C1 segment of cervical spinal cord (tissue), 14 donors: Measurements from ENCODE around the gene PROSER2.
"Not testable (repeated sequence)": the region's sequence is repeated elsewhere in the genome, so short reads cannot be mapped to it uniquely, and the experiment has no call there.

Experiments
- DNase-seq, 14 donors: peaks; one replicate each; lab custom pipeline; 2025; lab: John Stamatoyannopoulos, UW

Gene PROSER2

GRCh38 chr10:11885437-11886137 is 62.4 kb downstream of the PROSER2 start:
- no peak for DNase-seq

- DNase-seq = peak in 1 of 14 donors; percentile 62
Measured at GRCh38 chr10:11886138-11886474, 63.0 kb downstream of the PROSER2 start.

DNA sequence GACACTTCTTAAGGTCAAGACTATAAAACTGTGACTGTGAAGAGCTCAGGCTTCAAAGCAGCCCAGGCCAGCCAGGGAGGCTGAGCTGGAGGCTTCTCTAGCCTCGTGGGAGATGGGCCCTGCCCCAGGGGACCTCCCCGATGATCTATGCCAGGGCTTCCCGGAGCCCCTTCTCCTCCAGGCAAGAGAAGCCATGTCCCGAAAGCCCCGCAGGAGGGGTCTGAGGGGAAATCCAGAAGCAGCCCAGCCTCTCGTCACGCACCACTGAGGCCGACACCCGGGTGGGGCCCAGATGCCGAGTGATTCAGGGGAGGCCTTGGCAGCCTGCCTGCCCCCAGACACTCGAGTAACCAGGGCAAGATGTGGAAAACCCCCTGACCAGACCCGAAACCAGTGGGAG is 63.7 kb downstream of the PROSER2 start:
- no peak for DNase-seq

DNA sequence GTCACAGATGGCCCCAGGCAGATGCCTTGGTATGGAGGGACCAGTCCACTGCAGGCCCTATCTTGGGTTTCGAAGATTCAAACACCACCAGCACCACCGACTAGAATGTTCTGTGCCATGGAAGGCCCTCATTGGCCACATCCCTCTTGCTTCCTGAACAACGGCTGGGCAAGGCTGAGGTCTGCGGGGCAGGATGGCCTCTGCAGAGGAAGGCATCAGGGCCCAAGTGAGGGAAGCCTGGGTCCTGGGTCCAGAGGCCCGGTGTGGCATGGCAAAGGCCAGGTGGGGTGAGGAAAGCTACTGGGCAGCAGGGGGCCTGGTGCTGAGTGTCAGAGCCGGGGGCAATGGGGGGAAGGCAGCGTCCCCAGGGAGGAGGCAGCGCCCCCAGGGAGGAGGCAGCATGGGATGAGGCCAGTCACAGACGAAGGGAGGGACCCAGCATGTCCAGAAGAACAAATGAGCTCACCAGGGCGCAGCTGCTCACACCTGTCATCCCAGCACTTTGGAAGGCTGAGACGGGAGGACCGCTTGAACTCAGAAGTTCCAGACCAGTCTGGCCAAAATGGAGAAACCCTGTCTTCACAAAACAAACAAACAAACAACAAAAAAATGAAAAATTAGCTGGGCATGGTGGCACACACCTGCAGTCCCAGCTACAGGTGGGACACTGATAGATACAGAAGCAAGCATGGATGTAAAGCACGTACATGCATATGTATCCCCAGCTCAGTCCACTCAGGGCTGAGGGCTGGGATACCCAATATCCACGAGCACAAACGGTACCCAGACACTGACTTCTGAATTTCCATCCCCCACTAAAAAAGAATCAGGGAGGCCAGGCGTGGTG is 64.4 kb downstream of the PROSER2 start:
- DNase-seq = no peak

DNA sequence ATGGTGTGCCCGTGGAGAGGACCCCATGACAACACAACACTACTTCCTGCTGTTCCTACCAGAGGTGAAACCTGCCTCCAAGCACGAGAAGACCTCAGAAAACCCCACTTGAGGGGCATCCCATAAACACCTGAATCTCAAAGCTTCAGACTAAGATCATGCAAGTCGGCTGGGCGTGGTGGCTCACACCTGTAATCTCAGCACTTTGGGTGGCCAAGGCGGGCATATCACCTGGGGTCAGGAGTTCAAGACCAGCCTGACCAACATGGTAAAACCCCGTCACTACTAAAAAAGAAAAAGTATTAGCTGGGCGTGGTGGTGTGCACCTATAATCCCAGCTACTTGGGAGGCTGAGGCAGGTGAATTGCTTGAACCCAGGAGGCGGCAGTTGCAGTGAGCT is 66.1 kb downstream of the PROSER2 start:
- DNase-seq = not testable (repeated sequence)

DNA sequence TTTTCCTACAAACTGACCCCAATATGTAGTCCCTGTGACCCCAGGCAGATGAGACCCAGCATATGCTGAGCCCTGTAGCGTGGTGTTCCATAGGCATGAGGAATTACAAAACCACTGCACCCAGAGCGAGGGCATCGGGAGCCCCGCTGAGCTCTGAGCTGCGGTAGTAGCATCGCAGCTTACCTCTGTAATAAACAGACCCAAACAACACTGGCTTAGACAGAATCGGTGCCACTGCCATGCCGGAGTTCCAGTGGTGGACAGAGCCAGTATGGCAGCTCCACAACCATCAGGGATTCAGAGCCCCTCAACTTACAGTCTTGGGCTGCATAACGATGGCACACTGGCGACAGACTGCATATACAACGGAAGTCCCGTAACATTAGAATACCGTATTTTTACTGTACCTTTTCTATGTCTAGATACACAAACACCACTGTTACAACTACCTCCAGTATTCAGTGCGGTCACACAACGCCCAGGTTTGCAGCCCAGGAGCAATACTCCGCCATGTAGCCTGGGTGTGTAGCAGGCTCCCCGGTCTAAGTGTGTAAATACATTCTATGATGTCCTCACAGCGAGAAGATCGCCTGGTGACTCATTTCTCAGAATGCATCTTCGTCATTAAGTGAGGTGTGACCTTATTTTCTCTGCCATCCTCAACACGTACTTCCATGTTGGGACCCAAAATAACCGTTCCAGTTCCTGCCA is 68.8 kb downstream of the PROSER2 start:
- no peak for DNase-seq

DNA sequence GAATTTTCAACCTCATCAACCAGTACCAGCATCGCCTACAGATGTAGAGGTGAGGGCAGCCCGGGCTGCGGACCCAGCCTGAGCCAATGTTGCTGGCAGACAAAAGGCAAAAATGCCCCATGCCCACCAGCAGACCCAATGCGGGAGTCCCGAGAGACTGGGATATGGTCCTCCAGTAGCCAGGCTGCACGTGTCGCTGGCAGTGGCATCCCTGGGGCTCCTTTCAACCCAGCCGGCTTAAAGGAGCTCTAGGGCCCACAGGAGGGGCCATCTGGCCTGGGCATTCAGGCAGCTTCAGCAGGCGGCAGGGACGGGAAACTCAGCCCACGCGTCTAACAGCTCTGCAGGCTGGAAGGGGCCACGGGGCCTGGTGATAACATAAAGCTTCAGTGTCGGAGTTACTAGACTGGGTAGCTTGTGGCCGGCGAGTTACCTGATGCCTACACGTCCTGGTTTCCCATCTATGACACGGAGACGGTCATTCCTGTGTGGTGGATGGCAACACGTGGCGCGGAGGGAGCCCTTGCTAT is 70.7 kb downstream of the PROSER2 start:
- DNase-seq = no peak

DNA sequence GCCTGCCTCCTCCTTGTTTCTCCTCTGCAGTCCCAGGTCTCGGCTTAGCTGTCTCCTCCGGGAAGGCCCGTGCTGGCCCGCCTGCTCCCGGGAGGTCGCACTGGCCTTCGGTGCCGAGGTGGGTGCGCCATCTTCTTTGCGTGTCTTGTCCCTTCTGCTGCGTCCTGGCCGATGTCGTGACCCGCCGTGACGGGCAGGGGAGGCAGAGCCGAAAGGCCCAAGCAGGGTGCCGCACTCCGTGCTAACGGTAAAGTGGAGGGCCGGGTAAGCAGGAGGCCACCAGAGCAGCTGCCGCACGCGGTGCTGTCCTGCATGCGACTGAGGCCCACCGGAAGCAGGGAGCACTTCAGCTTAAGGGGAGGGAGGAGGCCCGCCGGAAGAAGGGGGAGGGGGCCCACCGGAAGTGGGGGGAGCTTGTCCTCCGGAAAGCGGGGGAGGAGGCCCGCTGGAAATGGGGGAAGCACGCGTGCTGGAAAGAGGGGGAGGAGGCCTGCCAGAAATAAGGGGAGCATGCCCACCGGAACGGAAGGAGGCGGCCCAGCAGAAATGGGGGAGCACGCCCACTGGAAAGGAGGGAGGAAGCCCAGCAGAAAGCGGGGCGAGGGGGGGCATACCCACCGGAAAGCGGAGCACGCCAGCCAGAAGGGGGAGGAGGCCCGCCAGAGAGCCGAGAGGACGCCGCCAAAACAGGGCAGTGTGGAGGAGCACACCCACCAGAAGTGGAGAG is 71.4 kb downstream of the PROSER2 start:
- no peak for DNase-seq

DNA sequence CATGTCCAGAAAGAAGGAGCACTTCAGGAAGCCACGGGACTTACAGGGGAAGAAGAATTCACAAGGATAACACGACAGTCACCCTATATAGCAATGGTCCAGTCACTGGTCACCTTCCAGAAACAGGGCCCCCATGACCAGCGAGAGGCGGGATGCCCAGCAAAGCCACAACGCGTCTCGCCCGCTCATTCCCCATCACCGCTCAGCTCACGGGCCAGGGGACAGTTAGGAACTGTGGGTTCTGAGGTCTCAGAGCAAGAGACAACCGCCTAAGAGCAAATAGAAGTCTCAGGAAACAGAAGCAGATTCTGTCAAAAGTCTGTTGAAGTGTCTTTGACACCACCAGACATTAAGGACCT is 71.9 kb downstream of the PROSER2 start:
- no peak for DNase-seq

DNA sequence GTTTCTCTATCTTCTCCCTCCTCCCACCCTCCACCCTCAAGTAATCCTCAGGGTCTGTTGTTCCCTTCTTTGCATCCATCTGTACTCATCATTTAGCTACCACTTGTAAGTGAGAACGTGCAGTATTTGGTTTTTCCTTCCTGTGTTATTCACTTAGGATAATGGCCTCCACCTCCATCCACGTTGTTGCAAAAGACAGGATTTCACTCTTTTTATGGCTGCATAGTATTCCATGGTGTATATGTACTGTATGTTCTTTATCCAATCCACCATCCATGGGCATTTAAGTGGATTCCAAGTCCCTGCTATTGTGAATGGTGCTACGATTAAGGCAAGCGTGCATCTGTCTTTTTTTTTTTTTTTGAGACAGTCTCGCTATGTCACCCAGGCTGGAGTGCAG is 72.4 kb downstream of the PROSER2 start:
- DNase-seq = no peak

DNA sequence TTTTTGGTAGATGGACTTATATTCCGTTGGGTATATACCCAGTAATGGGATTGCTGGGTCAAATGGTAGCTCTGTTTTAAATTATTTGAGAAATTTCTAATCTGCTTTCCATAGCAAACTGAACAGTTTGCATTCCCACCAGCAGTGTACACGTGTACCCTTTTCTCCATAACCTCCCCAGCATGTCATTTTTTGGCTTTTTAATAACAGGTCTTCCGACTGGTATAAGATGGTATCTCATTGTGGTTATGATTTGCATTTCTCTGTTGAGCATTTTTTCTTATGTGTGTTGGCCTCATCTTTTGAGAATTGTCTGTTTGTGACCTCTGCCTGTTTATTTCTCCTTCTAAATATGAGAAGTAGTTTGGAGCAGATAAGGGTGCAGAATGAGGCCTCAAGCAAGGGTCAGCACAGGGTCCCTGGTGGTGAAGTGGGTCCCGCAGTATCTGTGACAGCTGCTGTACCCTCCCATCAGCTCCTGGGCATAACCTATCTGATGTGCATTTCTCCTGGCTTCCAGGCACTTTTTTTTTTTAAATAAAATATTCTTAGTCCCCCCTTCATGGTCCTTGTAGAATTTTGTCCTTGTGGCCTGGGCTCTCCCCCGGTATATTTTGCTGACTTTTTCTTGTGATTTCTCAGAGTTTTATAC is 73.5 kb downstream of the PROSER2 start:
- DNase-seq = no peak

- DNase-seq = no peak
Measured at GRCh38 chr10:11898033-11898371, 74.8 kb downstream of the PROSER2 start.

GRCh38 chr10:11898372-11899066 is 75.4 kb downstream of the PROSER2 start:
- no peak for DNase-seq

DNA sequence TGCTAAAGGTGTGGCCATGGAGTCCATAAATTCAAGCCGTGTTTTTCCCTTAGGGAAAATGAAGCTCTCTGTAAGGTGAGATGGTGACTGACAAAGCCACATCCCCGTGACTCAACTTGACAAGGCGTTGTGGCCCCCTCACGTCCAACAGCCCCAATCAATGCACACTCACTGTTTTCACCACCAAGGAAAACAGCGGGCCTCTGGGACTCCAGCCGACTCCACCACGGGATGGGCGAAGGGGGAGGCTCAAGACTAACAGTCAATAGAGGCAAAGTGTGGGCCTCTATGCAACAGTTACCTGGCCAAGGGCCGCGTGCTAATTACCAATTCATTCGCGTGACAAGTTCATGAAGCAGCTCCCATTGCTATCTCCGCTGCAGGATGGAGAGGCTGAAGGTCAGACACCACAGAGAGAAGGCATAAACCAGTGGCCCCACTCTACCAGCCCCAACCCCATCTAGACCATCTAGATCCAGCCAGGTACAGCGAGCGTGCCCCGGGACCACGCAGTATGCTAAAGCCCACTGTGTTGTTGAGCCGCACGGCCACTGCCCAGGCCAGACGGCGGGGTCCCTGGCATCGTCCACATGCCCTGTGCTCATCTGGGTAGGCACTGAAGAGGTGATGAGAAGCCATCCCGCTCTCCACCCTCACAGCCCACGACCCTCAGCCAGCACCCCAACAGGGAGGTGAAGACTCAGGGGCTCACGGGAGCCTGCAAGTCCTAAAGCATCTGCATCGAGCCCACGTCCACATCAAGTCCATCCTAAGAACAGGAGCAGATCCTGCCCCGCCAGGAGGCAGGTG is 76.1 kb downstream of the PROSER2 start:
- no peak for DNase-seq

DNA sequence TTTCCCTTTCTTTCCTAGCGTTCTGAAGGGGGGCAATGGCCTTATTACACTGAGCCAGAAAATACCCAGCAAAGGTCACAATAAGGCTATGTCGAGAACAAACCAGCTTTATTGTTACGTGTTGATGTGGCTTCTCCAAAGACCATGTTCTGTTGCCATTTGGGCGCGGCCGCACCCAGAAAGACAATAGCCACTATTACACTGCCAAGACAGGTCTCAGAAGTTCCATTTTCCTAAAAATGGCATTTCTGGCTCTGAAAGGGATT is 77.8 kb downstream of the PROSER2 start:
- no peak for DNase-seq

DNA sequence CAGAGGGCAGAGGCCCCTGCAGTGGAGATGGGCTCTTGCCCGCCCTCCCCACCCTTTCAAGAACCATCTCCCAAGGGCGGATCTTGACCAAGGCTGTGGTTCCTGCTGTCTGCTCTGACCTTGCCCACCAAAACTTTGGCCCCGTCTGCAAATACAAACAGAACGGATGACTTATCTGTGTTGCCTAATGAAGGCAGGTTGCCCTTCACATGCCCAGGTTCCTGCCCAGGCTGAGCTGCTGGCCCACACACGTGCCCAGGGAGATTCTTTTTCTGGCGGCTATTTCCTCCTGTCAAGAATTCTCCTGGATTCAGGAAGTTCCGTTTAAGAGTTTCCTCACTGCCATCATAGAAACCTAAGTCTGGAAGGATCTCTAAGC is 78.3 kb downstream of the PROSER2 start:
- no peak for DNase-seq

DNA sequence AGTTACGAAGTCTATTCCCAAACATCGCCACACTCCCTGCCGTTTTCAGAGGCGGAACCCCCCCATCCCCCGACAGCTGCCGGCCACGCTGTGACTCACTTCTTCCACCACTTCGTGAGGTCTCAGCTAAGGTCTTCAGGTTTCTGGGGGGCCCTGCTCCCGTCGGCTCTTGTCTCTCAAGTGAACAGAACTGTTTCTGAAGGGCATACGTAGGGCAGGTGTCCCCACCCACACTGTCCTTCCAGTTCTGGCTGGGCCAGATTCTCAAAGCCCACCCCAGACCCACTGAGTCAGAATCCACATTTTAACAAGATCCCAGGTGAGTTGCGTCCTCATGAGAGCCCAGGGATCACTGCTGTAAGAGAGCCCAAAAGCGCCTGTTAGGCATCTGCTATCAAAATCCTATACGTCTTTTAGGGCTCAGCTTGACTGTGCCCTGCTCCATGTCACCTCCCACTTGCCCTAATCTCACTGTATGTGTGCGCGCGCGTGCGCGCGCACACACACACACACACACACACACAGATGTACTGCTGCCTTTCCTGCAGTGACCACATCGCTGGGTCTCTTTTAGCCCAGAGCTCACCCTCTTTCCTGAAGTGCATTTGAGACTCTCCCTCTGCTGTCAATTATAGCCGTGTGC is 78.8 kb downstream of the PROSER2 start:
- DNase-seq = no peak

DNA sequence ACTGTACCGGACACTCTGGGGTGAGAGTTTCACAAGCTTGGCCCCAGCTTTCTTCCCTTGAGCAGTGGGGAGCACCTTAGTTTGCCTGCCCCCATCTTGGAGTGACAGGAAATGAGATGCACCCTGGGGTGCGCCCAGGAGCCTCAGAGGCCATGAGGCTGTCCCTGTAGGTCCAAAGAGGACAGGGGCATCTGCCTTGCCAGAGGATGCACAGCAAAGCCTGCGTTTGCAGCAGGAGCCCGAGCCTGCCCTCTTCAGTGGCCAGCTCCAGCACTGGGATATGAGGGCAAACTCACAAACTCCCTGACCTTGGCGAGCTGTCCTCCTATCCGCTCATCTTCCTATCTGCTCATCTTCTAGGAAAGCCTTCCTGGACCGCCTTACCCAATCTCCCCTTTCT is 79.5 kb downstream of the PROSER2 start:
- no peak for DNase-seq

GRCh38 chr10:11906714-11907113 is 83.6 kb downstream of the PROSER2 start:
- no peak for DNase-seq

DNA sequence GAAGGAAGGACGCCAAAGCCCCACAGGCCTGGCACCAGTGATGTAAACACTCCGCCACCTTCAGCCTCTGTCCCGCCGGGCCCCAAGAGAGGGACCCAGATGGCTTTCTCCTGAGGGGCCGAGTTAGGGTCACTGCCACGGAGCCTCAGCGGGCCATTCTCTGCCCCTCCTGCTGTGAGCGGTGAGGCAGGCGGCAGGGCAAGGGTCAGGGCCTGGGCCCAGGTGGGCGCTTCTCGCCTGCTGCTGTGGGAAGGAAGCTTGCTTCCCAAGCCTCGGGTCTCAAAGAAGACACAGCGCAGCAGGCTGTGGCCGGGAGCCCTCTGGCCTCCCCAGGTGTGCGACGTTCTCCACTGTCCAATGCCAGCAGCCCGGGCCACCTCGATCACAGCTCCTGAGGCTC is 84.8 kb downstream of the PROSER2 start:
- DNase-seq = no peak
